HG02870 (cell line): ENCODE data around the gene CHSY1.

Experiments
- ATAC-seq: cut with Tn5 transposase; IDR thresholded peaks from one replicate; pipeline ENCODE4 v1.9.1; 2021; ENCODE audit warnings: mild to moderate bottlenecking, moderate library complexity; ENCODE audit not compliant: unreplicated experiment

The CHSY1 gene

GRCh38 chr15:101211897-101212296 is 40.0 kb downstream of the CHSY1 start:
- no peak for ATAC-seq

GRCh38 chr15:101210466-101210865 is 41.4 kb downstream of the CHSY1 start:
- no peak for ATAC-seq

- ATAC-seq = no peak
Observed at GRCh38 chr15:101210058-101210457, 41.8 kb downstream of the CHSY1 start.

- ATAC-seq = no peak
Observed at GRCh38 chr15:101209285-101209845, 42.5 kb downstream of the CHSY1 start.

- ATAC-seq = no peak
Observed at GRCh38 chr15:101207867-101208288, 44.0 kb downstream of the CHSY1 start.

GRCh38 chr15:101206176-101206591 is 45.7 kb downstream of the CHSY1 start:
- ATAC-seq = peak; percentile 55

GRCh38 chr15:101204739-101205535 is 46.9 kb downstream of the CHSY1 start:
- no peak for ATAC-seq

- no peak for ATAC-seq
Observed at GRCh38 chr15:101203607-101204189, 48.1 kb downstream of the CHSY1 start.

GRCh38 chr15:101203029-101203573 is 48.7 kb downstream of the CHSY1 start:
- ATAC-seq = no peak

- ATAC-seq = no peak
Observed at GRCh38 chr15:101201411-101202174, 50.3 kb downstream of the CHSY1 start.

- ATAC-seq = no peak
Observed at GRCh38 chr15:101200181-101200580, 51.7 kb downstream of the CHSY1 start.

- no peak for ATAC-seq
Observed at GRCh38 chr15:101198800-101199199, 53.0 kb downstream of the CHSY1 start.

GRCh38 chr15:101198031-101198575 is 53.7 kb downstream of the CHSY1 start:
- no peak for ATAC-seq

- ATAC-seq = no peak
Observed at GRCh38 chr15:101194546-101195125, 57.2 kb downstream of the CHSY1 start.

- no peak for ATAC-seq
Observed at GRCh38 chr15:101193806-101194545, 57.9 kb downstream of the CHSY1 start.

GRCh38 chr15:101193120-101193644 is 58.7 kb downstream of the CHSY1 start:
- ATAC-seq = no peak

- no peak for ATAC-seq
Observed at GRCh38 chr15:101192081-101192480, 59.8 kb downstream of the CHSY1 start.

GRCh38 chr15:101191242-101191641 is 60.6 kb downstream of the CHSY1 start:
- ATAC-seq = no peak

GRCh38 chr15:101190092-101190595 is 61.7 kb downstream of the CHSY1 start:
- no peak for ATAC-seq
